NK-92 (cell line): ENCODE results near the gene NEO1.
"Not testable (repeated sequence)": the region's sequence is repeated elsewhere in the genome, so short reads cannot be mapped to it uniquely, and the experiment has no call there.

Experiments used
- DNase-seq: peaks from one replicate; lab custom pipeline; 2025; ENCODE audit not compliant: unreplicated experiment; lab: John Stamatoyannopoulos, UW

Gene NEO1

DNA sequence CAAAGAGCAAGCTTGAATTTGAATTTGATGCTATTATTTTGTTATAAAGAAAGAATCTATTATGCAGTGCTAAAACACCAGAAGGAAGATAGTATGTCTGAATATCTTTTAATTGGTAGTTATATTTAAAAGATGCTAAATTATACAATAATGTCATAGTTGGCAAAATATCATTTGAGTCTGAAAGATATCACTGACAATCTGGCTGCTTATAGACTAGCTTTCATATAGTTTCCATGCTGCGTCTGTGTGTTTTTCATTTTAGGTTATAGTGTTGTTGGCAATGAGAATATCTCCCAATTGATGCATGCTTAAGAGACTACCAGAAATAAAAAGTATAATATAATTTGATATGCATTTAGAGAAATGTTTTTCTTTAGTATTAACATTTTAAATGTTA lies 142.9 kb downstream of the NEO1 start:
- no peak for DNase-seq

DNA sequence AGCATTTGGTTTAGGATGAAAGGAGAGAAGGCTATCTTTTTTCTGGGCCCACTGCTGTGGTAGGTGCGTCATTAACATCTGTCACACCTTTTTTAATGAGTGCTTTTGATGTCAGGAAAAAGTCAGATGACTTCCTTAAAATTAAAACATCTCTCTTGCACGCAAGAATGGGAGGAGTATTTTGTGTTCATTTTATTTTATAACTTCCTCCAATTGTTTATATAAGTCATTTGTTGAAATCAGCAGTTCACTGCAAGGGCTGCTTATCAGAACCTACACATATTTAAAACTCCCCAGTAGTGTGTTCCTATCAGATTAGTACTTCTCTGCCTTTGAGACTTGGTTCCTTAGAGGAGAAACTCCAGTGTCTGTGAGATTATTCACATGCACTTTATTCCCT lies 143.8 kb downstream of the NEO1 start:
- no peak for DNase-seq

DNA sequence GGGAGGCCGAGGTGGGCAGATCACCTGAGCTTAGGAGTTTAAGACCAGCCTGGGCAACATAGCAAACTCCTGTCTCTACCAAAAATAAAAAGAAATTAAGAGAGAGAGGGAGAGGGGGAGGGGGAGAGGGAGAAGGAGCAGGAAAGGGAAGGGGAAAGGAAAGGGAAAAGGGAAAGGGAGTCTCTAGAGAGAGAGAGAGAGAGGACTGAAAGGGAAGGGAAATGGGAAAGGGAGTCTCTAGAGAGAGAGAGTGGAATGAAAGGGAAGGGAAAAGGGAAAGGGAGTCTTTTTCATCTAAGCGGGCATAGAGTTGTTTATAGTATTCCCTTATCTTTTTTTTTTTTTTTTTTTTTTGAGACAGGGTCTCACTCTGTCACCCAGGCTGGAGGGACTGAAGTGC lies 148.1 kb downstream of the NEO1 start:
- no peak for DNase-seq

DNA sequence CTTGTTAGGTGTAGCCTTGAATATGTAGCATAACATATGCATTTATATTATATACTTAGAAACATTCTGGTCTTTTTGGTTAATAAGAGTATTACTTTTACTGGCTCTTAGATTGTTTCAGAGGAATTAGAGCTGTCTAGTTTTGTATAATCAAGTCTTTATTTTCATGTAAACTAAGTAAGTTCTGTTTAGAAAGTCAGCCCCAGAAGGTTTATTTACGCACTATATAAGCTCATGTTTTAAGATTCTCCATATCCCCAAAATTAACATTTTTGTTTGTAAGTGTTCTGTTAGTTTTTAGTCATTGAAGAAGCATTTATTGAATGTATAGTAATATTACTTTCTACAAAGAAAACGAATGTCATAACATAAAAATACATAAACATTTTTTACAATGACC lies 158.4 kb downstream of the NEO1 start:
- DNase-seq: no peak

DNA sequence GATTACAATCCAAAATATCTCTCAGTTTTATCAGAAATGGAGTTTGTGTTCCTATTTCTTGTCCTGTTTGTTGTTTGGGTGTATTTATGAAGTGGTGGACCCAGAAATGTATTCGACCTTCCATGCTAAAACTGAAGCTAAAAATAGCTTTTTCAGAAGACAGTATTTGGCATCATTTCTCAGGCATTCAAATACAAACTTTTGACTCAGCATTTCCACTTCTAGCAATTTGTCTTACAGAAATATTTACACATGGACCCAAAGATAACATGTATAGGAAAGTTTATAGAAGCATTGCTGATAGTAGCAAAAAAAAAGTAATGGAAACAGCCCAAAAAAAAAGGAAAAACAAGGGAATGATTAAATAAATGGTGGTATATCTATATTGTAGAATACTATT lies 160.2 kb downstream of the NEO1 start:
- DNase-seq: no peak

DNA sequence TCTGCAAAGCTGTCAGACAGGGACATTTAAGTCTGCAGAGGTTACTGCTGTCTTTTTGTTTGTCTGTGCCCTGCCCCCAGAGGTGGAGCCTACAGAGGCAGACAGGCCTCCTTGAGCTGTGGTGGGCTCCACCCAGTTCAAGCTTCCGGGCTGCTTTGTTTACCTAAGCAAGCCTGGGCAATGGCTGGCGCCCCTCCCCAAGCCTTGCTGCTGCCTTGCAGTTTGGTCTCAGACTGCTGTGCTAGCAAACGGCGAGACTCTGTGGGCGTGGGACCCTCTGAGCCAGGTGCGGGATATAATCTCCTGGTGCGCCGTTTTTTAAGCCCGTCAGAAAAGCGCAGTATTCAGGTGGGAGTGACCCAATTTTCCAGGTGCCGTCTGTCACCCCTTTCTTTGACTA lies 169.2 kb downstream of the NEO1 start:
- not testable (repeated sequence) for DNase-seq

DNA sequence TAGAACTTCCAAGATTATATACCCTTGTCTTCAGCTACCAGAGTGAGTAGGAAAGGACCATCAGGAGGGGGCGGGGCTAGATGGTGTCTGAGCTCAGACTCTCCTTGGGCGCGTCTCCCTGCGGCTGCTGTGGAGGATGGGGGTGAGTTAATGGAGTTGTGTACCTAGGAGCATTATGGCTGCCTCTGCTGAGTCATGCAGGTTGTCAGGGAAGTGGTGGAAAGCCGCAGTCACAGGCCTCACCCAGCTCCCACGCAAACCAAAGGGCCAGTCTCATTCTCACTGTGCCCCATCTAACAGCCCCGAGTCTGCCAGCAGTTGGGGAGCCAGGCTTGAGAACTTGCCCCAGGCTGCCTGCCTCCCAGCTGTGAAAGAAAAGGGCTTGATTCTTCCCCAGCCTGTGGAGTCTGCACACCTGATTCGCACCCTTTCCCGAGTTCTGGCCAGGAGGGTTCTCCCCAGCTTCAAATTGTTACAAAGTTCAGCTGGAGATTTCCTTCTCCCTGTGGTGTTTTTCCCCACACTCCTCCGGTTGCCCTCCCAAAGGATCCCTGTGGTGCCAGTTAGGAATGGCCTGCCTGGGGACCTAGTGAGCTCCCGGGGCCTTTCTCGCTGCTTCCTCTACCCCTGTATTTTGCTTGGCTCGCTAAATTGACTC lies 173.2 kb downstream of the NEO1 start:
- no peak for DNase-seq

DNA sequence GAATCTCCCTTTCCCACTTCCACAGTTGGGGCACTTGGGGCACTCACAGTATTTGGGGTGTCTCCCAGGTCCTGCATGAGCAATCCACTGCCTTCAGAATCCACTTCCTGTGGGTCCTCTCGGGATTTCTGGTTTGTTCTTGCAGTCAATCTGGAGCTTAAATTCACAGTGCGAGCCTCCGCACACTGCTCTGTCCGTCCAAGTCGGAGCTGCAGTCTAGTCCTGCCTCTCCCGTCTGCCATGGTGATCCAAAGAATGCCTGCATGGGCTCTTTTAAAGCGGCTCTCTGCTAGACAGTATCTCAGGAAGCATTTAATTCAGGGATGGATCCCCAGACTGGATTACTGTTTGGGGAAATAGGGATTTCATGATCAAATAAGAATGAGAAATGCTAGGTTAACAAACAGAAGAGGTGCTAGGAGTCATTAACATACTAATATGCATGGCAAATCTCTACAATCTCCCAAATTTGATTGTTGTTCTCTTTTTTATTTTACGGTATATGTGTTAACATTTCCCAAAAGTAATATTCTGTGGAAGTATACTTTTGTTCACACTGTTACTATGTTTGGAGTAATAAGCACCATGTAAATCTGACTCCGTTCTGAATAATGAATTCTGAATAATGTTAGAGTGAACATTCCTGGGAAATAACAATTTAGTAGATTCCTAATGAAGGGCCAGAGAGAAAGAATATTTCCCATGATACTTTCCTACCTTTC lies 174.0 kb downstream of the NEO1 start:
- DNase-seq: no peak

DNA sequence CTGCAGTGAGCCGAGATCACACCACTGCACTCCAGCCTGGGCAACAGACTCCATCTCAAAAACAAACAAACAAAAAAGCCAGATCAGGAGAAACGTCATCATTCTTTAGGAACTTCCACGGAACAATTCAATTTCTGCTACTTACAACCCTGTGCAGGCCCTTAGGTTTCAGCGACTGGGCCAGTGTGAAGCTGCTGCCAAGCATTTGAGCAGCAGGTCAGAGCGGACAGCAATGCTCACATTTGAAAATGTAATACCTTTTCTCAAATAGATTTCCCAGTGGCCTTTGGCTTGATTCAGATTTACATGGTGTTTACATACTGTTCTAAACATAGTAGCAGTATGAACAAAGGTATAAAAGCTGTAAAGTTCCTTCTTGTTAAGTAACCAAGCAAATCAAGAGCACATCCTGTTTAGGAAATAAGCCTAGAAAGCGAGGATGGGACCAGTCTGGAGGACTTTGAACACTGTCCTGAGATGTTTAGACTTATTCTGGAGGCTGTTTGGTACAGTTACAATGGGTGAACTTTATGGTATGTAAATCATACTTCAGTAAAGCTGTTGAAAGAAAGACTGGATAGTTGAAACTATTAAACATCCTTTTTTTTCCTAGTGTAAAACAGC lies 175.3 kb downstream of the NEO1 start:
- no peak for DNase-seq

DNA sequence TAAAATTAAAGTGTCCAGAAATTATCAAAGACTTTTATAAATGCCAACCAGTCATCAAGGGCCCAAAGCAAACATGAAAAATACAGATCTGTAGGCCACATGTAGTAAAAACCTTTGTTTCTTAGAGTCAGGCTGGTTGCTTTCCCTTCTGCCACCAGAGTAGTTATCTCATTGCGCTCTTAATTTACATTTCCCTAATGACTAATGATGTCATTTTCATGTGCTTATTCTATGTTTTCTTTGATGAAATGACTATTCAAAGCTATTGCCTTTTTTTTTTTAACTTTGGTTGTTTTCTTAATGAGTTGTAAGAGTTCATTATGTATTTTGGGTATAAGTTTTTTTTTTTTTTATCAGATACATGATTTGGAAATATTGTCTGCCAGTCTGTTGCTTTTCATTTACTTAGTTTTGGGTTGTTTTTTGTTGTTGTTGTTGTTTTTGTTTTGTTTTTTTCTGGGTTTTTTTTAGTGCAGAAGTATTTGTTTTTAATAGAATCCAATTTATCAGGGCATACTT lies 175.9 kb downstream of the NEO1 start:
- DNase-seq: no peak

DNA sequence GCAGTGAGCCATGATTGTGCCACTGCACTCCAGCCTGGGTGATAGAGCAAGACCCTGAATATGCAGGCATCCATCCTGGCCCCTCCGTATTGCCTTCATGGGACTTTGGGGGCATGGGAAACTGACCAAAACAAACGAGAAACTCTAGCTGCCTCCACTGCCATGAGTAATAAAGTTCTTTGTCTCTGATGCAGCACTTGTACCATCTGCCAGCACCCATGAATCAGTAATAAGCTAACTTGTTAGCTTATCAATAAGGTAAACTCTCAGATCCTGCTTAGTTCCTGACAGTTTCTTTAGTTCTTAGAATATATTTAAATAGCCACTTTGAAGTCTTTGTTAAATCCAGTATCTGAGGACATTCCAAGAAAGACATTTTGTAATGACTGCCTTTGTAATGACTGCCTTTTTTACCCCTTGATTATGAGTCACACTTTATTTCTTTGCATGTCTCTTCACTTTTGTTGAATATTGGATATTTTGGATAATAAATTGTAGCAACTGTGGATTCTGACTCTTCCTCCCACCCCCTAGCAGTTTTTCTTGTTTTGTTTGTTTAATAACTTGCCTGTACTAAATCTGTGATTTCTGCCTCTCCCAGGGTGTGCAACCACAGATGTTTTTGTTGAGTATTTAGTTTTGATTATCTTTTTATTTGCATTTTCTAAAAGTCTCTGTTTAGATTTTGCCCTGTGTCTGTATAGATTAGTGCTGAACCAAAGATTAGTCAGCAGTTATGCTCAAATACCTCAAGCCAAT lies 179.6 kb downstream of the NEO1 start:
- DNase-seq: no peak

DNA sequence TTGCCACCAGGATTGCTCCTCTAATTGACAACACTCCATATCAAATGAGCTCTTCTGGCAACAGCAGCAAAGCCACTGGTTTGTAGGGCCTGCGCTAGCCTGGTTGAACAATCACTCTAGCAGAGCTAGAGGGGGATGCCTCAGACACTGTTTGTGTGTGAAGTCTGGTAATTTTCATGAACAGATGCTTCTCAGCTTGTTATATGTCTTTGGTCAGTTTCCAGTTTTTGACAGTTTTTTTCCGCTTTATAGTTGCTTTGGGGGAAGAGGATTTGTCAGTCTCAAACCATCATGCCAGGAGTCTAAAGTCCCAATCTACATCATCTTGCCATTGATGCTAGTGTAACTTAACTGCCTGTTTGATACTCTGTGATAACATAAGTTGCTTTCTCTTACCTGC lies 180.5 kb downstream of the NEO1 start:
- DNase-seq: no peak

DNA sequence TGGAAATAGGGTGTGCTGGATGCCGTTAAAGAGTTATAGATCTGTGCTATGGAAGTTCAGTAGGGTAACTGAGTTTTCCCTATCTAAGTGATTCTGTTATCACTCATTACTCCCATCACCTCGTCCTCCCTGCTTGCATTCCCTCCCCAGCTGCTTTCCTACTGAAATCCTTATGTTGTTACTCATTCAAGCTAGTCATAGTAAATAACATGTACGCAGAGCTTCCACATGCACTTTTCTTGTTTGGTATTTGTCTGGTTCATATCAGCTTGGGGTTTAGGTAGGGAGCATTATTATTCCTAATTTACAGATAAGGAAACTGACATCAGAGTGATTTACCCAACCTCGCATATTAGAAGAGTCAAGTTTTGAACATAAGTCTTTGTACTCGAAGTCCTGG lies 181.4 kb downstream of the NEO1 start:
- DNase-seq: no peak

DNA sequence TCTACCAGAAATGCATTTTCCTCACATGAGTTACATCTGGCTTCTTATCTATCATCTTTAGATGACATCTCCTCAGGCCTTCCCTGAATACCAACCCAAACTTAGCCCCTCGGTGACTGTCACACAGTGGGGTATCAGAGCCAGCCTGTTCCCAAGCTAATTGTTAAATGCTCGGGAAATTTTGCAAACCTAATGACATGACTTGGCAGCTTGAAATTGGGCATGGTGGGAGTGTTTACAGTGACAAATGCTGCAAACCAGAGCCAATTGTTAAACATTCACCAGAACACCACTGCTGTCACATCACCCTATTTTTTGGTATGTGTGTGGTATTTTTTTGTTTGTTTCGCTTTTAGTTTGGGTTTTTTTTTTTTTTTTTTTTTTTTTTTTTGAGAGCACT lies 185.6 kb downstream of the NEO1 start:
- DNase-seq: no peak

DNA sequence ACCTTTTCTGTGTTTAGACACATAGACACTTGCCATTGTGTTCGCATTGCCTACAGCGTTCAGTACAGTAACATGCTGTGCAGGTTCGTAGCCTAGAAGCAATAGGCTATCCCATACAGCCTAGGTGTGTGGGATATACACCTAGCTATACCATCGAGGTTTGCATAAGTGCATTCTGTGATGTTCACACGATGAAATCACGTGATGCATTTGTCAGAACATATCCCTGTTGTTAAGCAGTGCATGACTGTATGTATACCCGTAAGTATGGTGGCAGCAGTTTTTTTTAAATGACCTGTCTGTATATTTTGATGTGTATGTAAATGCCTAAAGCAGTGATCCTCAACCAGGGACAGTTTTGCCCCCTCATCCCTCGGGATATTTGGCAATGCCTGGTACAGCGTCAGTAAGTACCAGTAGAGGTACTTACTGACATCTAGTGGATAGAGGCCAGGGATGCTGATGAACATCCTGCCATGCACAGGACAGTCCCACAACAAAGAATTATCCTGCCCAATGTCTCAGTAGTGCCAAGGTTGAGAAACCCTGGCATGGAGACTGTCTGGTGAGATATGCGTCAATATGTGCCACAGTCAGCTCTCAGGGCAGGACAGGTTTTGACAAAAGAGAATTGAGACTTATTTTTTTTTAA lies 187.4 kb downstream of the NEO1 start:
- DNase-seq: no peak

DNA sequence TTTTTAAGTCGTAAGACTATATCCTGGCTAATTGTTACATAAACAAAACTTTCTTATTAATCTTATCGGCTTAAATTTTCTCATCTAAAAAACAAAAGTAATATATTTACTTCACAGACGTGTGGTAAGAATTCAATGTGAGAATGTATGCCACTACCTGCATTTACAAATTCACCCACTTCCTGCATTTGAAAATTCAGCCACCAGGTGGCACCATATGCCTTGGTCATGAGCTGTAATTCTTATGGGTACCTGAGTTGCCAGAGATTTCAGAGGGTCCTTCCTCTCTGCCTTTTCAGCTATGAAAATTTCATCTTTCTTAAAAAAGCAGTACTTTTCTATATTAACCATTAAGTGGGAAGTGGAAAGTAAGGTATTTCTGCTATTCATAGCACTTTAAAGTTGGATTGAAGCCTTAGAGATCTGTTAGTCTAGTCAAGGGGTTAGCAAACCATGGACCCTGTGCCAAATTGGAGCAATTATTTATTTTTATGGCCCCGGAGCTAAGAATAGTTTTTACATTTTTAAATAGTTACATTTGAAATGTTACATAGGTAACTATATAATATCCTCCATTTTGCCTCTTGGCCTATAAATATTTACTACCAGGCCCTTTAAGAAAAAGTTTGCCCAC lies 188.7 kb downstream of the NEO1 start:
- no peak for DNase-seq

DNA sequence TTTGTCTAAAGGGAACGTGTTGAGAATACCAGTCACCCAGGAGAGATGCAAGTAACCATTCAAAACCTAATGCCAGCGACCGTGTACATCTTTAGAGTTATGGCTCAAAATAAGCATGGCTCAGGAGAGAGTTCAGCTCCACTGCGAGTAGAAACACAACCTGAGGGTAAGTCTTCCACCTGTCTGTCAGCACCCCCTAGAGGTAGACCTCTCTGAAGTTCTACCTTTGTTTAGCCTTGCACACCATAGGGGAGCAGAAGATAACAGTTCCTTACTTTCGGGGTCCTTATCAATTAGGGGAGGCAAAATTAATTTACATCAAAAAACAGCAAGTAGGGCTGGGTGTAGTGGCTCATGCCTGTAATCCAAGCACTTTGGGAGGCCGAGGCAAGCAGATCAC lies 192.1 kb downstream of the NEO1 start:
- no peak for DNase-seq

DNA sequence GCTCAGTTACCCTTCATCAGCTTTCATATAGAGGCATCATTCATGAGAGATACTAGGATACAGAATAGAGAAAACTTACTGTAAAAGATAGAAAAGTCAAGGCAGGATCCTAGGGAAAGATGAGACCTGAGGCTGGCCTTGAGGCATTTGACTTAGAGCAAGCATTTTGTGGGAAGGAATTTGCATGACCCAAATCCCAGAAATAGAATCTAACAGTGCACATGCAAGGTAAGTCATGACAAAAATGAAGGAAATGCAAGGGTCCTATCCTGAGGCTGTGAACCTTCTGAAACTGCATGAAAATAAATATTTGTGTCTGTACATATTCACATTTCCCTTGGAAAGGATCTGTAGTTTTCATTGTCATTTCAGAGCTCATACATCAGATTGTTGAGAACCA lies 194.2 kb downstream of the NEO1 start:
- no peak for DNase-seq

DNA sequence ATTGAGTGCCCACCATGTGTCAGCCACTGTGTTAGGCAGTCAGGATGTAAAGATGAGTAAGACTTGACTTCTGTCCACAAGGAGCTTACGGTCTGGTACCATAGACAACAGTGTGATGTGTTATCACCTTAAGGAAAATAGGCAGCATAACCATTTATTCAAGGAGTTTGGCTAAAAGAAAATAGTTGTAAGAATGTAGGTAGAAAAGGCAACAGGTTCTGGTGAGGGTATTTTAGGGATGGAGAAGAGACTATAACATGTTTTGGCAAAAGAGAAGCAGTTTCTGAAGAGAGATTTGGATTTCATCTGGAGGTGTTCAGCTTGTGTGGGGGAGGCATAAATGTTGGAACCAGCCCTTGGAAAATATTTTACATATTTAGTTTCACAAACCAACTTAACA lies 194.6 kb downstream of the NEO1 start:
- no peak for DNase-seq

DNA sequence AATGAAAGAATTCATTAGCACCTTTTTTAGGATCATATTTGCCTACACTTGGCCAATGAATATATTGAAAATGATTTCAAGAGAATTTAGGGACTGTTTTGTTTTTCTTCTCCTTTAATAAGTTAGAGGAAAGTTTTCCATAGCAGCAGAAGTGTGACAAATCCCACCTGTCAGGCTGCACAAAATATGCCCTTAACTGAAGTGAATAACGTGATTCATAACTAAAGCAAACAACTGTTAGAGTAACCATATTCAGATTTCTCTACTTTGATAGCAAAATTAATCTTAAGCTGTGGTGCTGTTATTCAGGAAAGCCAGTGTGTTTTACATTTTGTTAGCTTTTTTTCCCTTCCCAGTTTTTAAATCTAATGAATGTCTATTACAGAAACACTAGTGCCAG lies 195.1 kb downstream of the NEO1 start:
- DNase-seq: no peak

DNA sequence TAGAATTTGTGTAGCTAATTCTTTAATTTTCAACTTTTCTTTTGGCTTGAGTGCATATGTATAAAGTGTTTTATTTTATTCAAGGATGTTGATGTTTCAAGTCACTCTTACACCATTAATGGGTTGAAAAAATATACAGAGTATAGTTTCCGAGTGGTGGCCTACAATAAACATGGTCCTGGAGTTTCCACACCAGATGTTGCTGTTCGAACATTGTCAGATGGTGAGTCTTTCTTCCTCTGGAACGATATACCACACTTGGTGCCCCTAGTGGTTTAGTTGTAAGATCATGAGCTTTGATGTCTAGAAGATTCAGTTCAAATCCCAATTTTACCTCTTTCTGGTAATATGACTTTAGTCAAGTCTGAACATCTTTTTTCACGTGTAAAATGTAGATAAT lies 197.2 kb downstream of the NEO1 start:
- DNase-seq: no peak
